GM18861 (cell line): ENCODE results near the gene IFRD2.
A peak's percentile ranks its signal among the peaks of the same experiment; 100 is the strongest.

ENCODE experiments used
- ATAC-seq: cut with Tn5 transposase; IDR thresholded peaks from one replicate; pipeline ENCODE4 v1.9.1; 2021; ENCODE audit not compliant: unreplicated experiment

The IFRD2 gene

GRCh38 chr3:50302095-50303012, 10.1 kb upstream of the IFRD2 start:
- no peak for ATAC-seq

GRCh38 chr3:50300681-50301254, 8.5 kb upstream of the IFRD2 start:
- no peak for ATAC-seq

GRCh38 chr3:50299929-50300680, 7.9 kb upstream of the IFRD2 start:
- no peak for ATAC-seq

- no peak for ATAC-seq
These were observed 7.4 kb upstream of the IFRD2 start for GRCh38 chr3:50299638-50299928.

- peak; percentile 71 for ATAC-seq
These were observed 6.8 kb upstream of the IFRD2 start, which contains the start of the genes HYAL3 and NAA80 for GRCh38 chr3:50298836-50299637. TSS of gene HYAL3 (minus strand) at chr3:50299405. CDS start at chr3:50295602, 3,803 bp downstream. TSS of gene NAA80 (minus strand) at chr3:50299405. CDS start at chr3:50297463, 1,942 bp downstream.

- no peak for ATAC-seq
These were observed 5.9 kb upstream of the IFRD2 start for GRCh38 chr3:50297896-50298725.

- ATAC-seq, result no peak
These were observed 5.2 kb upstream of the IFRD2 start for GRCh38 chr3:50297384-50297775.

GRCh38 chr3:50296721-50297383, 4.6 kb upstream of the IFRD2 start:
- no peak for ATAC-seq

GRCh38 chr3:50295553-50296431, 3.6 kb upstream of the IFRD2 start:
- ATAC-seq, result no peak

GRCh38 chr3:50294492-50295403, 2.5 kb upstream of the IFRD2 start:
- no peak for ATAC-seq

GRCh38 chr3:50294089-50294488, 1.9 kb upstream of the IFRD2 start:
- ATAC-seq, result no peak

GRCh38 chr3:50293079-50293801, 1.0 kb upstream of the IFRD2 start:
- ATAC-seq, result no peak

- no peak for ATAC-seq
These were observed 2.0 kb downstream of the IFRD2 start for GRCh38 chr3:50290161-50290641.

- ATAC-seq, result no peak
These were observed 3.1 kb downstream of the IFRD2 start for GRCh38 chr3:50289130-50289529.

GRCh38 chr3:50288387-50289007, 3.7 kb downstream of the IFRD2 start:
- no peak for ATAC-seq

GRCh38 chr3:50287262-50287661, 5.0 kb downstream of the IFRD2 start:
- ATAC-seq, result no peak
